AG04450 (cell line): ENCODE measurements around the gene NODAL. TPM values are rescaled to one million over a fixed set of nuclear protein-coding genes. Genes with fewer than 3 reads are reported as not detected.
A peak's percentile ranks its signal among the peaks of the same experiment; 100 is the strongest.

ENCODE experiments used
- CTCF ChIA-PET: fragments of 300-600, 350-600 bp; formaldehyde crosslinking; extraction: SDS; loops from one replicate; lab custom pipeline; 2022; ENCODE audit warnings: antibody characterized with exemption, inconsistent platforms; lab: Charles Lee
- POLR2A ChIA-PET: fragments of 350-600 bp; formaldehyde crosslinking; extraction: SDS; loops from one replicate; lab custom pipeline; 2021; ENCODE audit warnings: antibody characterized with exemption, inconsistent platforms; lab: Yijun Ruan, JAX
- DNase-seq: peaks from one replicate; pipeline ENCODE4 v3.0.0-alpha.2; 2011; ENCODE audit warnings: low read depth, low spot score
- H3K27ac ChIP-seq: one replicate; pipeline ENCODE4 v1.5.1; 2012; ENCODE audit warnings: low read depth, low read length, control low read depth
- H3K27me3 ChIP-seq: one replicate; pipeline ENCODE4 v1.6.0; 2012; ENCODE audit warnings: low read length; ENCODE audit not compliant: control insufficient read depth, insufficient read depth
- H3K4me3 ChIP-seq: 2 replicates; pipeline ENCODE4 v1.5.1; 2011; ENCODE audit warnings: mild to moderate bottlenecking, low read depth, low read length, control low read depth
- H3K9me3 ChIP-seq: 2 replicates; pipeline ENCODE4 v1.5.1; 2012; ENCODE audit warnings: low read length; ENCODE audit not compliant: control insufficient read depth, insufficient read depth
- CTCF ChIP-seq: IDR thresholded peaks from 2 replicates; pipeline ENCODE4 v1.5.1; 2011; ENCODE audit warnings: low read depth, low read length, control low read depth, inconsistent platforms
- polyA plus RNA-seq: library from polyadenylated mRNA; depleted of rRNA; stranded (reverse); fragments of >200 nt; gene quantifications from 2 replicates; pipeline ENCODE4 v1.2.3, GENCODE V29; 2011

NODAL gene
- polyA plus RNA-seq, 1 experiment = not detected

GRCh38 chr10:70412356-70412755 is 29.1 kb downstream of the NODAL start:
- H3K27ac ChIP-seq = no peak overlapping the region
- CTCF ChIA-PET = no interaction called here
- no peak for TF ChIP-seq CTCF
- no peak for DNase-seq
- no peak overlapping the region for H3K4me3 ChIP-seq
- no peaks in the 10 kb centered on the region for H3K9me3 ChIP-seq
- H3K27me3 ChIP-seq = no peaks in the 10 kb centered on the region
- POLR2A ChIA-PET = interaction anchor here (0.6 kb wide), 1 partner anchor 9 kb away, joined by 4 read pairs; the partner anchor contains the start of gene EIF4EBP2

GRCh38 chr10:70410608-70411007 is 30.9 kb downstream of the NODAL start:
- H3K4me3 ChIP-seq = no peak overlapping the region
- no peak overlapping the region for H3K27ac ChIP-seq
- no peak for TF ChIP-seq CTCF
- no peaks in the 10 kb centered on the region for H3K27me3 ChIP-seq
- no peaks in the 10 kb centered on the region for H3K9me3 ChIP-seq
- DNase-seq = no peak
- CTCF ChIA-PET = interaction anchor here (1.0 kb wide), 1 partner anchor 189 kb away, joined by 3 read pairs; no protein-coding TSS in a partner anchor
- POLR2A ChIA-PET = no interaction called here

GRCh38 chr10:70409772-70410171 is 31.7 kb downstream of the NODAL start:
- no peak for TF ChIP-seq CTCF
- CTCF ChIA-PET = interaction anchor here (0.6 to 1.5 kb wide), 3 partner anchors 190 to 281 kb away, joined by 3 to 6 read pairs (median 3); no protein-coding TSS in a partner anchor
- POLR2A ChIA-PET = no interaction called here
- no peak overlapping the region for H3K27ac ChIP-seq
- H3K9me3 ChIP-seq = no peaks in the 10 kb centered on the region
- H3K27me3 ChIP-seq = no peaks in the 10 kb centered on the region
- no peak overlapping the region for H3K4me3 ChIP-seq
- no peak for DNase-seq

GRCh38 chr10:70405037-70405824 is 36.2 kb downstream of the NODAL start:
- peak overlapping the region; percentile 82 for H3K27ac ChIP-seq
- POLR2A ChIA-PET = interaction anchor here (0.7 to 3.2 kb wide), 10 partner anchors 13 to 258 kb away, joined by 3 to 31 read pairs (median 4); partner anchors contain the start of genes SAR1A and TYSND1
- CTCF ChIA-PET = interaction anchor here (0.6 to 3.0 kb wide), 5 partner anchors 41 to 1819 kb away, joined by 4 to 19 read pairs (median 7); partner anchors contain the start of gene TYSND1
- TF ChIP-seq CTCF = no peak
- no peaks in the 10 kb centered on the region for H3K9me3 ChIP-seq
- peak overlapping the region; percentile 91 for H3K4me3 ChIP-seq
- H3K27me3 ChIP-seq = no peaks in the 10 kb centered on the region
- DNase-seq = peak; percentile 85

- peak overlapping the region; percentile 82 for H3K27ac ChIP-seq
- CTCF ChIA-PET = interaction anchor here (1.5 to 3.0 kb wide), 3 partner anchors 25 to 258 kb away, joined by 3 to 19 read pairs (median 7); partner anchors contain the start of gene TYSND1
- TF ChIP-seq CTCF = no peak
- no peaks in the 10 kb centered on the region for H3K9me3 ChIP-seq
- POLR2A ChIA-PET = interaction anchor here (0.9 to 3.2 kb wide), 7 partner anchors 14 to 258 kb away, joined by 3 to 31 read pairs (median 6); partner anchors contain the start of gene TYSND1
- no peak for DNase-seq
- H3K4me3 ChIP-seq = peak overlapping the region; percentile 91
- no peaks in the 10 kb centered on the region for H3K27me3 ChIP-seq
Measured at GRCh38 chr10:70404787-70405036, 36.8 kb downstream of the NODAL start.
